ENCODE results near the gene SNX14.

DNA sequence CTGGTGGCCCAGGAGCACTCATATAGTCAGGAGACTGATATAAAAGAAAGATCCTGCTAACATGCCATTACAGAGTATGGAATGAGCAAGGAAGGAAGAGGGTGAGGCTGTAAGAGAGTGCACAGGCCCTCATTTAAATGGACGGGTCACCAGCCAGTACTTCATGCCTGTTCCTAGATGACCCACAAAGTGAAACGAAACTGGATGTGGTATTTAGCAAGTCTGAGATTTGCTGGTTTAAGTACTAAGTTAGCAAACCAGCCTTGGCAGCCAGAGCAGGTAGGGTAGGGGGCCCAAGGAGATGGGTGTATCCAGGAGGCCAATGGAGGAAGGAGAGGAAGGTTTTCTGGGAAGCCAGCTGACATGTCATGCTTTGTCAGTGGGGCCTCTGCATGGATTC lies 127.9 kb downstream of the SNX14 start:
- no peak for TF ChIP-seq KLF10 (tag by site-specific recombination; IDR thresholded peaks at IDR 0.05)
- TF ChIP-seq, protein P1, sequence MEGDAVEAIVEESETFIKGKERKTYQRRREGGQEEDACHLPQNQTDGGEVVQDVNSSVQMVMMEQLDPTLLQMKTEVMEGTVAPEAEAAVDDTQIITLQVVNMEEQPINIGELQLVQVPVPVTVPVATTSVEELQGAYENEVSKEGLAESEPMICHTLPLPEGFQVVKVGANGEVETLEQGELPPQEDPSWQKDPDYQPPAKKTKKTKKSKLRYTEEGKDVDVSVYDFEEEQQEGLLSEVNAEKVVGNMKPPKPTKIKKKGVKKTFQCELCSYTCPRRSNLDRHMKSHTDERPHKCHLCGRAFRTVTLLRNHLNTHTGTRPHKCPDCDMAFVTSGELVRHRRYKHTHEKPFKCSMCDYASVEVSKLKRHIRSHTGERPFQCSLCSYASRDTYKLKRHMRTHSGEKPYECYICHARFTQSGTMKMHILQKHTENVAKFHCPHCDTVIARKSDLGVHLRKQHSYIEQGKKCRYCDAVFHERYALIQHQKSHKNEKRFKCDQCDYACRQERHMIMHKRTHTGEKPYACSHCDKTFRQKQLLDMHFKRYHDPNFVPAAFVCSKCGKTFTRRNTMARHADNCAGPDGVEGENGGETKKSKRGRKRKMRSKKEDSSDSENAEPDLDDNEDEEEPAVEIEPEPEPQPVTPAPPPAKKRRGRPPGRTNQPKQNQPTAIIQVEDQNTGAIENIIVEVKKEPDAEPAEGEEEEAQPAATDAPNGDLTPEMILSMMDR (tag by site-specific recombination; IDR thresholded peaks at IDR 0.05): no peak
- TF ChIP-seq, protein P2, sequence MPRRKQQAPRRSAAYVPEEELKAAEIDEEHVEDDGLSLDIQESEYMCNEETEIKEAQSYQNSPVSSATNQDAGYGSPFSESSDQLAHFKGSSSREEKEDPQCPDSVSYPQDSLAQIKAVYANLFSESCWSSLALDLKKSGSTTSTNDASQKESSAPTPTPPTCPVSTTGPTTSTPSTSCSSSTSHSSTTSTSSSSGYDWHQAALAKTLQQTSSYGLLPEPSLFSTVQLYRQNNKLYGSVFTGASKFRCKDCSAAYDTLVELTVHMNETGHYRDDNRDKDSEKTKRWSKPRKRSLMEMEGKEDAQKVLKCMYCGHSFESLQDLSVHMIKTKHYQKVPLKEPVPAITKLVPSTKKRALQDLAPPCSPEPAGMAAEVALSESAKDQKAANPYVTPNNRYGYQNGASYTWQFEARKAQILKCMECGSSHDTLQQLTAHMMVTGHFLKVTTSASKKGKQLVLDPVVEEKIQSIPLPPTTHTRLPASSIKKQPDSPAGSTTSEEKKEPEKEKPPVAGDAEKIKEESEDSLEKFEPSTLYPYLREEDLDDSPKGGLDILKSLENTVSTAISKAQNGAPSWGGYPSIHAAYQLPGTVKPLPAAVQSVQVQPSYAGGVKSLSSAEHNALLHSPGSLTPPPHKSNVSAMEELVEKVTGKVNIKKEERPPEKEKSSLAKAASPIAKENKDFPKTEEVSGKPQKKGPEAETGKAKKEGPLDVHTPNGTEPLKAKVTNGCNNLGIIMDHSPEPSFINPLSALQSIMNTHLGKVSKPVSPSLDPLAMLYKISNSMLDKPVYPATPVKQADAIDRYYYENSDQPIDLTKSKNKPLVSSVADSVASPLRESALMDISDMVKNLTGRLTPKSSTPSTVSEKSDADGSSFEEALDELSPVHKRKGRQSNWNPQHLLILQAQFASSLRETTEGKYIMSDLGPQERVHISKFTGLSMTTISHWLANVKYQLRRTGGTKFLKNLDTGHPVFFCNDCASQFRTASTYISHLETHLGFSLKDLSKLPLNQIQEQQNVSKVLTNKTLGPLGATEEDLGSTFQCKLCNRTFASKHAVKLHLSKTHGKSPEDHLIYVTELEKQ (tag by site-specific recombination; IDR thresholded peaks at IDR 0.05; ENCODE audit: borderline replicate concordance): no peak
- TF ChIP-seq SP2 (tag by site-specific recombination; IDR thresholded peaks at IDR 0.05): no peak
